K562 (cell line): ENCODE results near the gene SCMH1. TPM values are rescaled to one million over a fixed set of nuclear protein-coding genes. Genes with fewer than 3 reads are reported as not detected.

ENCODE experiments used
- CREB1 ChIP-seq, 2 experiments: sonication (generic) in 1 of 2; formaldehyde crosslinking in 1 of 2; IDR thresholded peaks; 2 replicates each; pipeline versions ENCODE4 v1.6.1 to v1.8.0; 2012 to 2022; ENCODE audit warnings: inconsistent platforms in 1 of 2, mild to moderate bottlenecking in 1 of 2, missing genetic modification reagents in 1 of 2, moderate library complexity in 1 of 2
- DDX20 ChIP-seq: fragments of 450-650 bp; IDR thresholded peaks from 2 replicates; pipeline ENCODE4 v1.6.1; 2016; ENCODE audit warnings: missing genetic modification characterization, low read depth, mild to moderate bottlenecking, missing compliant biosample characterization, moderate library complexity
- HDAC2 ChIP-seq: fragments of 450-650 bp; IDR thresholded peaks from 2 replicates; pipeline ENCODE4 v1.6.1; 2016; ENCODE audit warnings: mild to moderate bottlenecking
- KLF16 ChIP-seq: IDR thresholded peaks from 2 replicates; pipeline ENCODE4 v1.6.1; 2016; ENCODE audit warnings: antibody characterized with exemption
- KLF6 ChIP-seq: fragments of 250-450 bp; sonication (Bioruptor Pico); IDR thresholded peaks from 2 replicates; pipeline ENCODE4 v1.4.0; 2020; ENCODE audit warnings: mild to moderate bottlenecking, moderate library complexity, borderline replicate concordance
- MEF2D ChIP-seq: conservative IDR thresholded peaks from 2 replicates; pipeline ENCODE4 v1.6.1; 2016; ENCODE audit warnings: low read depth, missing genetic modification characterization, missing compliant biosample characterization
- NCOA1 ChIP-seq: fragments of 450-650 bp; IDR thresholded peaks from 2 replicates; pipeline ENCODE4 v1.6.1; 2016; ENCODE audit warnings: low read depth
- RBM25 ChIP-seq: fragments of 200-400 bp; formaldehyde crosslinking; IDR thresholded peaks from 2 replicates; pipeline ENCODE4 v1.6.1; 2018; ENCODE audit warnings: low read length, low read depth, moderate library complexity; ENCODE audit not compliant: severe bottlenecking
- SNRNP70 ChIP-seq: fragments of 200-400 bp; formaldehyde crosslinking; optimal IDR thresholded peaks from 2 replicates; pipeline ENCODE3; 2017; ENCODE audit warnings: low read depth, low read length
- STAT5A ChIP-seq: IDR thresholded peaks from 2 replicates; pipeline ENCODE4 v1.6.1; 2012; ENCODE audit warnings: low read length, inconsistent platforms, borderline replicate concordance
- TCF15 ChIP-seq: fragments of 250-450 bp; sonication (Bioruptor Pico); IDR thresholded peaks from 2 replicates; pipeline ENCODE4 v1.8.0; 2022; ENCODE audit warnings: moderate library complexity, mild to moderate bottlenecking, inconsistent platforms
- TCFL5 ChIP-seq: fragments of 250-450 bp; sonication (Bioruptor Pico); conservative IDR thresholded peaks from 2 replicates; pipeline ENCODE4 v1.6.1; 2021; ENCODE audit warnings: mild to moderate bottlenecking, moderate library complexity, matching md5 sums
- ZNF146 ChIP-seq: IDR thresholded peaks from one replicate; pipeline ENCODE4 v1.6.1; 2018; ENCODE audit warnings: missing compliant biosample characterization; ENCODE audit not compliant: unreplicated experiment
- ZNF212 ChIP-seq: fragments of 450-650 bp; formaldehyde crosslinking; IDR thresholded peaks from 2 replicates; pipeline ENCODE4 v1.4.0; 2020; ENCODE audit warnings: mild to moderate bottlenecking
- ZNF407 ChIP-seq: fragments of 450-650 bp; IDR thresholded peaks from 2 replicates; pipeline ENCODE4 v1.6.1; 2016; ENCODE audit warnings: low read depth
- ZNF444 ChIP-seq: fragments of 250-450 bp; sonication (Bioruptor Pico); IDR thresholded peaks from 2 replicates; pipeline ENCODE4 v1.4.0; 2020; ENCODE audit warnings: mild to moderate bottlenecking, moderate library complexity
- ZSCAN29 ChIP-seq: fragments of 450-650 bp; IDR thresholded peaks from 2 replicates; pipeline ENCODE4 v1.6.1; 2017
- polyA plus RNA-seq, 8 experiments: library from polyadenylated mRNA; depleted of rRNA in 4 of 8; stranded (reverse) in 5 of 8; unstranded in 3 of 8; fragments of >200 nt; fragmentation: Nextera tagmentation in 2 of 8; fragmentation: Illumina TruSeq in 1 of 8; extraction: Ambion mirVana in 2 of 8; extraction: Trizol in 1 of 8; gene quantifications; 2 replicates each; pipeline versions ENCODE4 v1.2.1 to v1.2.3, GENCODE V29; 2011 to 2014; ENCODE audit warnings: inconsistent platforms in 1 of 8, missing spikeins in 1 of 8
- total RNA-seq, 7 experiments: library from RNA; depleted of rRNA in 6 of 7; stranded (reverse); fragments of >200 nt in 6 of 7; fragmentation: Illumina TruSeq in 2 of 7; extraction: Trizol in 2 of 7; gene quantifications; 2 replicates each; pipeline versions ENCODE4 v1.2.1 to v1.2.3, GENCODE V29; 2011 to 2021; ENCODE audit warnings: low replicate concordance in 1 of 7
- TF ChIP-seq, protein P1 (sequence below): fragments of 250-450 bp; sonication (Bioruptor Pico); IDR thresholded peaks from 2 replicates; pipeline ENCODE4 v1.5.0; 2022; ENCODE audit warnings: mild to moderate bottlenecking

SCMH1 gene
- total and polyA plus RNA-seq, 9 of the 15 experiments (the other 6 are each of a cell fraction or from before 2014, with no cell fraction given) = 8.5 to 37.0 (median 26.8) TPM

GRCh38 chr1:40979241-40980067, 262.7 kb downstream of the SCMH1 start, which contains the start of gene CTPS1 (continued):
- TF ChIP-seq RBM25 (peak; percentile 100), ZNF444 (no peak), KLF6 (CRISPR knock-in tag) (no peak), ZSCAN29 (0 out of 2 replicates have a peak, but pooled peaks have one; percentile 9), CREB1 (IDR thresholded peaks at IDR 0.05) (peak; percentile 54), CREB1 (CRISPR knock-in tag; IDR thresholded peaks at IDR 0.05) (peak; percentile 77), TCFL5 (CRISPR knock-in tag) (no peak), MEF2D (tag) (no peak), ZNF212 (CRISPR knock-in tag) (no peak), SNRNP70 (no peak), ZNF407 (no peak), NCOA1 (no peak), KLF16 (no peak), STAT5A (no peak), ZNF146 (CRISPR knock-in tag) (peak; percentile 14), DDX20 (tag) (no peak), TCF15 (CRISPR knock-in tag) (no peak), HDAC2 (no peak)
- TF ChIP-seq, protein P1, sequence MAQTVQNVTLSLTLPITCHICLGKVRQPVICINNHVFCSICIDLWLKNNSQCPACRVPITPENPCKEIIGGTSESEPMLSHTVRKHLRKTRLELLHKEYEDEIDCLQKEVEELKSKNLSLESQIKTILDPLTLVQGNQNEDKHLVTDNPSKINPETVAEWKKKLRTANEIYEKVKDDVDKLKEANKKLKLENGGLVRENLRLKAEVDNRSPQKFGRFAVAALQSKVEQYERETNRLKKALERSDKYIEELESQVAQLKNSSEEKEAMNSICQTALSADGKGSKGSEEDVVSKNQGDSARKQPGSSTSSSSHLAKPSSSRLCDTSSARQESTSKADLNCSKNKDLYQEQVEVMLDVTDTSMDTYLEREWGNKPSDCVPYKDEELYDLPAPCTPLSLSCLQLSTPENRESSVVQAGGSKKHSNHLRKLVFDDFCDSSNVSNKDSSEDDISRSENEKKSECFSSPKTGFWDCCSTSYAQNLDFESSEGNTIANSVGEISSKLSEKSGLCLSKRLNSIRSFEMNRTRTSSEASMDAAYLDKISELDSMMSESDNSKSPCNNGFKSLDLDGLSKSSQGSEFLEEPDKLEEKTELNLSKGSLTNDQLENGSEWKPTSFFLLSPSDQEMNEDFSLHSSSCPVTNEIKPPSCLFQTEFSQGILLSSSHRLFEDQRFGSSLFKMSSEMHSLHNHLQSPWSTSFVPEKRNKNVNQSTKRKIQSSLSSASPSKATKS = no peak
